GM21447 (cell line): ENCODE results near the gene BOD1L1.
A peak's percentile ranks its signal among the peaks of the same experiment; 100 is the strongest.

Experiments used
- ATAC-seq: cut with Tn5 transposase; IDR thresholded peaks from one replicate; pipeline ENCODE4 v1.9.1; 2021; ENCODE audit not compliant: unreplicated experiment

Gene BOD1L1

DNA sequence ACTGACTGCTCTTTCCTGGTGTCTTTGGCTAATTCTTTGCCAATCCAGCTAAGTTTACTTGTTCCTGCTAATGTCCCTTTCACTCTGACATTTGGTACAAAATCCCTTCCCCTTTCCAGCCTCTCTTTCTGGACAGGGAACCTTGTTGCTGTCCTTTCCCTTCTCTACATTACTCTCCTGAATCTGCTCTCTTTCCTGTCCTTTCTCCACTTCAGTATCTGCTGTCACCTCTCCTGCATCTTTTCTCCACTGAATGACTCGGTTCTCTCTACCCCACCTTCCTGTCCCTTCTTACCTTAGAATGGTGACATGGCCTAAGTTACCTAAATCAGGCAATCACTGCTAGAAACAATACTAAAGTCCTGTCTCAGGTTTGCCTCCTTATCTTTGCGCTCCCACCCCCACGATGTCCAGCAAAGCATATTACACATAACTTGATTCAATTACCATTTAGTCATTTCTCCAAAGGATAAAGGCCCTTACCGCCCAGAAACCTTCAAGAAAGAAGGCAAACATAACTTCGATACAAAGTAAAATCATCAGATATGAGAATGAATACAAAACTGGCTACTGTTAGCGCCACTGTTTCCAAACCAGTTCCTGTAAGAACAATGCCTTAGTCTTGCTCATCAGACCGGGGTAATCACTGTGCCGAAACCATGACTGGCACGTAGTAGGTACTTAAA, 890 bp downstream of the BOD1L1 start:
- no peak for ATAC-seq

DNA sequence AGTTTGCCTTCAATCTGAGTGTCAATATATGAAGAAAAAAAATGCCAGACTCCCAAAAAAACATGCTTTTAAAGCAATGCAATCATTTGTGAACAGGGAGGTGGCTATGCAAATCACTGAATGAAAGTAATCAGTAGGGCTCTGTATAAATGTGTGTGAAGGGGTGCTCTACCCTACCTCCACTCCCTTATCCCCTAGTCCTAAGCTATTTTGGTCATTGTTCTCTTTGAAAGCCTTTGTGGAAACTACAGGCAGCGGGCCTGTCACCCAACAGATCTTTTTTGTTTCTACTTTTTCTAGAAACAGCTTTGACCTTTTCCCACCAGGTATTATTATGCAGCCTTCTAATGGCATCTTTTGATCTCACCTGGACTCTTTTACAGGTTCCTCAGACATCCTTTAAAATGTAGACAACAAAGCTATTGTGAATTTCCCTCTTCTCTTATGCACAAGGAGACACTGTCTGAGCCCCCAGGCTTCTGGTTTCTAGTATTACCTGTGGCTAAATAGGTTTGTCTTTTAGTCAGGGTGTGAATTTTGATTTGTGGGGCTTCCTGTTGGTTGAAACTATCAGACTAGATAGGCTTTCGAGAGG, 9.2 kb downstream of the BOD1L1 start:
- no peak for ATAC-seq

DNA sequence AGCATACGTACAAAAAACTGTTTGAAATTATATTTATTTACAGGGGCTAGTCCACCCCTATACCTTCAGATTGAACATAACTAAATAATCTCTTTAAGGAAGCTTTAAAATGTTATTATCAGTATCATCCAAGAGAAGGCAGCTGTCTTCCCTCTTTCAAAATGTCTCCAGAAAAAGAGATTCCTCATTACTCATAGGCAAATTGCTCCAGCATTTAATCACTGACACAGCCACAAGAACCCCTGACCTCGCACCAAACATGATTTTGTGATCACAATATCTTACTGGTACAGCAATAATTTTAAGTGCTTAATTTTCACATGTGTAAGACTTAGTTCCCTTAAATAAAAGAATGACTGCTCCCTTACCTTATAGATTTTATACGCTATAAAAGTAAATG, 9.7 kb downstream of the BOD1L1 start:
- ATAC-seq, result no peak

DNA sequence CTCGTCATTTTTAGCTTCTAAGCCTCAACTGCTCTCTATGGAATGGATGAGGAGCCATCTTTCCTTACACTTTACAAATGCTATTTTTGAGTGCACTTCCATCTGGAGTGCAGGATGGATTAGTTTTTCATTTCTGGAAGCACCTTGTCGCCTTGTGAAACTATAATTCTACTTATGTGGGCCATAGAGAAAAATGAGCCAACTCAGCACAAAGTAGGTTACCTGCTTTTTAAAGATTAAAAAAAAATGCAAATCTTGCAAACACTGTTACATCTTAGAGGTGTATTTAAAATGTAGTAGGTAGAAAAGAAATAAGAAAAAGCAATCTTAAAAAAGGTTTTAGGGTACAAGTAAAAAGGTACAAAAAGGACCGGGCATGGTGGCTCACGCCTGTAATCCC, 10.9 kb downstream of the BOD1L1 start:
- ATAC-seq, result no peak

DNA sequence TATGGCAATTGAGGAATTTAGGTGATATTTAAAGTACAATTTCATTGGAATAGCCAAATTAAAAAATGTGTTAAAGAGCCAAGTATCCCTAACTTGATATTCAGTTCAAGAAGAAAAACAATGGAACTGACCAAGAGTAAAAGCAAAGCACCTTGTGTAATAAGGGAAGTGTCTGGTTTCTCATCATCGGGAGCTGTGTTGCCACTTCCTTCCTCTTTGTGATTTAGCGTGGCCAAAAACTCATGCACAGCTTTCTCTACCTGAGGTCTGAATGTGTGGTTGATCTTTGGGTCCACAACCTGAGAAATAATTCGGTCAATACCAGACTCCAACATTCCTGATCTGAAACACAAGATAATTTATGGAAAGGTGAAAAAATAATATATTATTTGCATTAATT, 12.4 kb downstream of the BOD1L1 start:
- ATAC-seq, result peak; percentile 74

DNA sequence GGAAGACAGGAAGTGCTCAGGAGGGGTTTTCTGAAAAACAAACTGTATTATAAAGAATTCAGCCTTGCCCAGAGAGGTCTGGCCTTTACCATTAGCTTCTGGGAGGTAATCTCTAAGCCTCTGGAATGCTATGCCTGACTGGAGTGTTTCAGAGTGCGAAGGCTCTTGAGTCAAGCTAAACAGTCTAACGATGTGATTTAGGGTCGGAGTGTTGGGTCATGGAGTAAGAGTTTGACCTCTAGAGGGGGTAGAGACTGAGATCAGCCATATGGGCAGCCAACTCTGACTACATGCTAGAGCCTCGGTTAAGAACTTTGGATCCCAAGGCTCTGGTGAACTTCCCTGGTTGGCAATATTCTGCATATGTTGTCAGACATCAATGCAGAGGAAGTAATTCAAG, 15.0 kb downstream of the BOD1L1 start:
- no peak for ATAC-seq

DNA sequence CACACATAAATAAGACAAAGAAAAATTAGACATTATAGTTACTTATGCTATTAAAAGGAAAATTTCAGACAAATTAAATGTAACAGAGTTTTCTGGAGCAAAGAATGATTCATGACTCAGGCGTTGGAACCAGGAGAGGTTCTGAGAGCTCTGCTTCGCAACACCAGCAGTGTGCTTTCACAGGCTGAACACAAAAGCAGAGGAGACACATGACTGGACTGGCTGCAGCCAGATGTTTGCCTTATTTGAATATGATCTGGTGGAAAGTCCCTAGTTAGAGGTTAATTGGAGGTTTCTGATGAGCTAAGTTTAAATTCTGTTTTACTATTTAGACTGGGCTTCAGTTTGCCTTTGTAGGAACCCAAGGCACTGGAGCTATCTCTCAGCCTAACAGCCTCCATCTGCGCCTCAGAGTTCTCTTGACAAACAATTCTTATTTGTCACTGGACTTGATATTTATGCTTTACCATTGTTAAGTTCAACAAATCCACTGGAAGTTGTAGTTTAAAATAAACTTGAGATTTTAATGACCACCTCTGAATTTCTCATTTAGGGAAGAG, 16.2 kb downstream of the BOD1L1 start:
- ATAC-seq, result peak; percentile 95

DNA sequence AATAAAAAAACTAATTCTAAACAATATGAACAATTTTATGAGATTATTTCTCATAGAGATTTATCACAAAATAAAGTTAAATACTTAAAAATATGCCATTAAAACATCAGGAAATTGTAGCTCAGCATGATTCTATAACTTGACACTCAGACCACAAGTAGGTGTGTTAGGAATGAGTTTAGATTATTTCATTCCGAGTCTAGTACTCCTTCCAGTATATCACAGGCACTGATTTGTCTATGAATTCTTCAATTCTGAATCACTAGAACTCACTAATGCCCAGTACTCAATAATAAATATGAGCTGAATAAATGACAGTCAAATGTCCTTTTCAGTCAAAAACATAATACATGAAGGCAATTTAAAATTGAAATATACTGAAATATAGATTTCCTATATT, 22.2 kb downstream of the BOD1L1 start:
- no peak for ATAC-seq

DNA sequence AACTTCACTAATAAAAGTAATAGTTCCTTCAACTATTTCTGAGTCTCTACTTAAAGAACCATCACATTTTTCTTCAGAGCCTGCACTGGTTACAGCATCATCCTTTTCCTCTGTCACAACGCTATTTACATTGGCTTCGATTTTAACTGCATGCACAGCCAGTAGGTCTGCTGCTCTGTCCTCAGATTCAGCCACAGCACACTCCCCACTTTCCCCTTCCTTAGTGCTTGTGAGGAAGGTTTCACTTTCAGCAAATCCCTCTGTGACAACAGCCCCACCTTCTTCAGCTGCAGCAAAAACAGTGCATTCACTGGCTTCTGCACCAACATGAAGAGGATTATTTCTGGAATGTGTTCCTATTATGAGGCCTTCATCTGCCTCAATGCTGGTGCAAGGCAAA, 25.7 kb downstream of the BOD1L1 start:
- ATAC-seq, result no peak

DNA sequence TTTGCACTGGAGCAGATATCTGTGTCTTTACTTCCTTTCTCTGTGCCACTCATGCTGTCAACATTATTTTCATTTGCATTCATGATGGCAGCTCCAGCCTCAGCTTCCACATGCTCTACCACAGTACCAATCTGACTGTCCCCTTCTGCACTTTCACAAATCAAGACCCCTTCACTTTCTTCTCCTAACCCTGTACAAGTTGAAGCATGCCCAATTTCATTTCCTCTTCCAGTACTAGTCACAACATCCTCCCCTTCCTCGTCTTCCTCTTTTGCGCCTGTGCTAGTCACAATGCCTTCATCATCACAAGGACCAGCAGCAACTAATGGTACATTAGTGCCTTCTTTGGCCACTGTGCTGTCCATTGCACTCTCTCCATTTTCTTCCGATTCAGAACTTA, 26.5 kb downstream of the BOD1L1 start:
- ATAC-seq, result peak; percentile 63

DNA sequence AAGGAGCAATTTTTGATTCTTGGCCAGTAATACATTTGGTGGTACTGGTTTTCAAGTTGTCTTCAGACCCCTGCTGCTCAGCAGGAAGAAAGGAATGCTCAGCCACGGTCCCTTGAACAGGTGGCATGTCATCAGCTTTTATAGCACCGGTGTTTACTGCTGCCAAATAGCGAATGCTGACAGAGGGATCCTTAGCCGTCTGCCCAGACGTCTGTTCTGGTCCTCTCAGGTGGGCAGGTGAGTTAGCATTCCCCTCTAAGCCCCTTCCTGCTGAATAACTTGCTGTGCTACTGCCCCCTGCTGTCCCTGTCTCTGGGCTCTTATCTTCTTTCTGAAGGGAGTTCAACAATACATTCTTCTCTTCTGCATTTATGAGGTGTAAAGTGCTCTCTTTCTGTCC, 28.4 kb downstream of the BOD1L1 start:
- no peak for ATAC-seq

DNA sequence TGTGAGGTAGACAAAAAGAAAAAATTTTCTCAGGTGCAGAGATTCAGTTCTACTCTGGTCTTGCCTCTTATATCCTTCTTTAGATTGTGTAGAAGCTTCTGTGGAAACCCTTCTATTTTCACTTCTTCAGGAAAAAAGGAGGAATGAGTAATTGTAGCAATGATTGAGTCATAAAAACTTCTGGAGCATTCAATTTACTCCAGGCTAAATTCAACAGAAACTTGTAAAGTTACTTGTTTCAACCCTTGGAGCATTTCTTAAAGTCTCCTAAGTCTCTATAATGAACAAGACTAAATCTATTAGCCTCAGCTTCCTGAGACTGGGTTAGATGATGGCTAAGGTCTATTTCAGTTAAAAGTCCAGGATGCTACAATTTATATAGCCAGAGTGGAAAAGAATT, 29.9 kb downstream of the BOD1L1 start:
- ATAC-seq, result no peak

DNA sequence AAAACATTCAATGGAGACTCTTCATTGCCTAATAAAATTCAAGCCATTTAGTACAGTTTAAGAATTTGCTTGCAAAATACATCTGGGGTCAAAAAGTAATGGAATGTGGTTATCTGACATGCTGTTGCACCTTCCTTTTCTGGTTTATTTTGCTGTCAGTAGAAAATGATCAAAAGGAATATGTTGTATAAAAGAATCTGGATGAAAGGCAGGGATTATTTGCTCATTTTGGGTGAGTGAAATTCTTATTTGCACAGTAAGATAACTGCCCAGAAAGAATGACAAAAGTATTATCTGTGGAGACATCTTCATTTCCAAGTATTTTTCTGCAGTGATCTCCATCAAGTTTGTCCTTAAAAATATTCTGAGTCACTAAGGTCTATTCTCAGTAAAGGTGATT, 30.4 kb downstream of the BOD1L1 start:
- no peak for ATAC-seq

DNA sequence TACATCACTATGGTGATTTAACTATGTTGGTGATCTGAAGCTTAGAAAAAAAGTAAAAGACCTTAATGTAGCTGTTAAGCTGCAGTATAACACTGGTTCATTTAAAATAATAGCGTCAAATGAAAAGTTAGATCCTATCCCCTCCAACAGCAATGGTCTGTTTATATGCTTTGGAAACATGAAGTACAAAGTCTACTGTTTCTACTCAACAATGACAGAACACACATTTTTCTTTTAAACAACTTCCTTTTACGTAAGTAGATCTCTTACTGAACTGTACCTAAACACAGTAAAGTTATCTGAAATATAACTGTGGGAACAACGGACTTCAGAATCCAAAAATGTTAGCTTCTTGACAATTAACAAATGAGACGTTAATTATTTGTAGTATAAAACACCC, 35.3 kb downstream of the BOD1L1 start:
- no peak for ATAC-seq

DNA sequence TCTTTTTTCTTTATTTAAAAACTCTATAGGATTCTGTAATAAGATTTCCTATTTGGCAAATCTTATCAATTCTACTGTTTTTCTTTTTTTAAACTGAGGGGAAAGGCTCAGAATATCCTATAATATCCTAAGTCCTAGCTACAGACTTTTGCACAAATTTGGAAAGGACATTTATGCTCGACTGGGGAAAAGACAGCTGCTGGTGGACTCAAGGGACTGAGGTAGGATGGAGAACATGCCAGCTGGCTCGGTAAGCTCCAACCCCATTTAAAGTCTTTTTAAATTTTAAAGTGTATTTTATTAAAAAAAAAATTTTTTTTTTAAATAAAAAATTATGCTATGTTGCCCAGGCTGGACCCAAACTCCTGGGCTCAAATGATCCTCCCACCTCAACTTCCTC, 36.8 kb downstream of the BOD1L1 start:
- ATAC-seq, result no peak

DNA sequence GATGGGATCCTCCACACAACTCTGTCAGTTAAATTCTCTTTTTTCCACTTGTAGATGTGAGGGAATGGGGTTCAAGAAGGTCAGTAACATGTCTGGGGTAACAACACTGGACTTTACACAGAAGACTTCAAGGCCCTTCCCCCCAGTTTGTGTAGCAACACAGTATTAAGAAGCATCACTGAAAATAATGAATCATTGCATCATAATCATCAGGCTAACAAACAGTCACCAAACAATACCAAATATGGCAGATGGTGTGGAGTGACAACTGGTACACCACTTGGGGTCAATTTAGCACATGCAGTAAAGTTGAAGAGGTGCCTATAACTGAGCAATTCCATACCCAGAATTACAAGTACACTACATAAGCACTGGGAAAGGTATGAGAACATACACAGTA, 38.6 kb downstream of the BOD1L1 start:
- ATAC-seq, result no peak

DNA sequence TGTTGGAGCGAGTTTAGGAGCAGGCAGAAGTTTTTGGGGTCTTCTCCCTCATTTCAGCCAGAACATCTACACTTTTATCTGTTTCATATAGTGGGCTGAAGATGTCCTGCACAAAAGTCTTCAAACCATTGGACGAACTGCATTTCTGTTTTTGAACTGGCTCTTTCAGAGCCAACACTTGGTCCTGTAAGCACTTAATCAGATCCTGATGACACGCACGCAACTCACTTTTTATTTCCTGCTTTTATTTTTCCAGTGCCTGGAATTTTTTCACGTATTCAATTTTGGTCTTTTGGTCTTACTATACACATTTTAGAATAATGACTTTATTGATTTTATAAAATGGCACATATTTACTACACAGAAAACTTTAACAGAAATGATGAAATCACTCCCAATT, 43.0 kb downstream of the BOD1L1 start:
- ATAC-seq, result no peak

DNA sequence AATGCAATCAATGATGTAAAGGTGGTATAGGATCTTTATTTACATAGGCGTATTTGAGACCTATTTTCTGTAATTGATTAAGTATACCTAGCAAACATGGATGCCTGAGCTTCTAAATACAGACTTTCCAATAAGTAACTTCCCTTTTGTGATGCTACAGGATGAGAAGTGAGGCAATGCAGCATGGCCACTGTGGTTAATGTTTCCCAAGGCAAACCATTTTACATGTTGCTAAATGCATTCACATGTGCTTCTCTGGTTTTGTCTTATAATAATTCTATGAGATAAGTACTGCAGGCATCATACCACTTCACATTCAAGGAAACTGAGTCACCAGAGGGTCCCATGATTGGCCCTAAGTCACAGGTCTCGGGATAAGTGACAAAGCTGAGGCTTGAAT, 47.5 kb downstream of the BOD1L1 start:
- ATAC-seq, result no peak

DNA sequence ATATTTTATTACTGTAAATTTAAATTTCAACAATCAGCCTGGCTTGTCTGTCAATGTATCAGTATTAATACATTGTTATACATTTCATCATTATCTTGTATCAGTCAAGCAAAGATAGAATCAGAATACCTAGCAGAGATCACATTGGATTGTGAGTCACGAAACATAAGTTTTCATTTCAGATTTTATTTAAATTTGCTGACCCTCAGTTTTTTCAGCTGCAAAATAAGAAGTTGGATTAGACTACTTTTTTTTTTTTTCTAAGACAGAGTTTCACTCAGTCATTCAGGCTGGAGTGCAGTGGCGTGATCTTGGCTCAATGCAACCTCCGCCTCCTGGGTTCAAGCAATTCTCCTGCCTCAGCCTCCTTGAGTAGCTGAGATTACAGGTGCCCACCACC, 49.9 kb downstream of the BOD1L1 start:
- ATAC-seq, result no peak

DNA sequence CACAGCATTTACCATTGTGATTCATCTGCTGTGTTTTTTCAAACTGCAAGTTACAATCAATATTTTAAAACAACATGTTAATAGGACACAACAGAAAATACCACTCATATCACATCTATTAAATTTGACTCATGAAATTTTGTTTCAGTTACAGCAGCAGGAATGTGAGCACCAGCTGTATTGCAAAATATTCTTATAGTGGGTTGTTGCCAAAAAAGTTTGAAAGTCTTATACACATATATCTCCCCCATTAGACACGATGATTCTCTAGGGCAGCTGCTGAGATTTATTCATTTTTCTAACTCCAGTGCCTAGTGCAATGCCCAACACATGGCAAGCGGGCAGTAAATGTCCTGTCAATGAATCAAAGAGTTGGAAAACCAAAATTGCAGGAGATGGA, 56.6 kb downstream of the BOD1L1 start:
- no peak for ATAC-seq

DNA sequence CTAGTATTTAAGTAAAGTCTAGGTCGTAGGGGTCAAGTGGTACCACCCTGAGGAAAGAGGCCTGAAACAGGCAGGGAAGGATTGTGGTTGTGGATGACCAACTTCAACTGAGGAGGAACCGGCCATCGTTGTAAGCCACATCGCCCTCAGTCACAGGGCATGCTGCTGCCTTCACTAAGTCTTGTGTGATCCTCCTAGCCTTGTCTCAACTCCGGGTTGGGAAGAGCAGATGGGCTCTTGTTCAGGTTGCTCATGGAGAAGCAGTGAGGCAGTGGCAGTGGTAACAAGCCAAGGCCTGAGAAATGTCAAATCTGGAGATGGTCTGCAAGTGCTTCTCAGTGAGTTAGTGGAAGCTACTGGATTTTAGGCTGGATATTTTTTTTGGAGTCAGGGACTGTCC, 60.4 kb downstream of the BOD1L1 start:
- ATAC-seq, result no peak

DNA sequence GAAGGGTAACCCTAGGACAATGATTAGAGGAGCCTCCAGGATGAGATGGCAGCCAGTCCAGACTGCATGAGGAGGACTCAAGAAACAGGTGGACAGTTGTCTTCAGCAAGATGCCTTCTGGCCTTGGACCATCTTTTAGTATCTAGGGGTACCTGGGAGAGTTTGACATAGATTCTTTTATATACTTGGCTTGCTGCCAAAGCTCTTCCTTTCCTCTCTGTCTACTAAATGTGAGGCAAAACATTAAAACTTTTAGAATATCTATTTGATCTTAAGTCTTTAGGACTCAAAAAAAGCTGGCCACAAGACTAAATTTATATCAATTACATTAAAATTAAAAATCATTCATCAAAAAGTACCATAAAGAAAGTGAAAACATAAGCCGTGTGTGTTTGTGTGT, 64.6 kb downstream of the BOD1L1 start:
- no peak for ATAC-seq

DNA sequence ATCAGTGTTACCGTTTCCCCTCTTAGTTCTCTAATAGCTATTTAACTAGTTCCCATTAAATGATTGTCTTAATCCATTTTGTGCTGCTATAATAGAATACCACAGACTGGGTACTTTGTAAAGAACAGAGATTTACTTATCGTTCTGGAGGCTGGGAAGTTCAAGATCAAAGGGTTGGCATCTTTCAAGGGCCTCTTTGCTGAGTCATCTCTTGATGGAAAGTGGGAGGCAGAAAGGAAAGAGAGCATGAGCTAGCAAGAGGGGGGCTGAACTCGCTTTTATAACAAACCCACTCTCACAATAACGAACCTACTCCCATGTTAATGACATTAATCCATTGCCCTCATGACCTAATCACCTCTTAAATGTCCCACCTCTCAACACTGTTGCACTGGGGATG, 65.9 kb downstream of the BOD1L1 start:
- ATAC-seq, result no peak
